T-cell (primary cell): ENCODE data around the gene CNN3. TPM values are rescaled to one million over a fixed set of nuclear protein-coding genes. Genes with fewer than 3 reads are reported as not detected.

Experiments used
- ATAC-seq, 4 experiments: fragments of 200-7000 bp in 3 of 4; fragments of 150-1000 bp in 1 of 4; cut with Tn5 transposase; replicated peaks in 1 of 4; 1 replicate in 3 of 4; 2 replicates in 1 of 4; pipeline ENCODE4 v1.10.0; 2021; ENCODE audit warnings: moderate library complexity in 3 of 4, mild to moderate bottlenecking in 2 of 4, moderate number of reproducible peaks in 1 of 4
- CTCF ChIA-PET, 2 donors: fragments of 300-600 bp; sonication (Branson Sonifier 250); formaldehyde crosslinking; loops; one replicate each; lab custom pipeline; 2022; ENCODE audit warnings: antibody characterized with exemption in 2 of 2; lab: Charles Lee
- POLR2A ChIA-PET, 2 donors: fragments of 300-600 bp; sonication (Branson Sonifier 250); formaldehyde crosslinking; loops; one replicate each; lab custom pipeline; 2022; ENCODE audit warnings: antibody characterized with exemption in 2 of 2; lab: Charles Lee
- DNase-seq, 35 experiments: peaks; one replicate each; pipeline versions ENCODE4 v3.0.0 to v3.0.0-alpha.2; 2013 to 2023
- H3K27ac ChIP-seq: one replicate; pipeline ENCODE4 v1.5.1; 2013; ENCODE audit warnings: low read length
- H3K27me3 ChIP-seq, 2 experiments: replicated peaks in 1 of 2; 1 replicate in 1 of 2; 2 replicates in 1 of 2; pipeline versions ENCODE4 v1.6.1 to v1.7.0; 2013; ENCODE audit warnings: low read length in 1 of 2, mixed read lengths in 1 of 2; ENCODE audit not compliant: control insufficient read depth in 2 of 2, insufficient read depth in 2 of 2; ENCODE audit errors: extremely low read depth in 1 of 2
- H3K36me3 ChIP-seq, 2 donors: 1 replicate in 1 of 2; 2 replicates in 1 of 2; pipeline versions ENCODE4 v1.6.1 to v1.7.0; 2013; ENCODE audit warnings: low read length in 1 of 2; ENCODE audit not compliant: control insufficient read depth in 2 of 2, insufficient read depth in 1 of 2; ENCODE audit errors: extremely low read depth in 1 of 2
- H3K4me1 ChIP-seq, 2 experiments: 1 replicate in 1 of 2; 2 replicates in 1 of 2; pipeline versions ENCODE4 v1.6.1 to v1.7.0; 2013; ENCODE audit warnings: low read length in 2 of 2, mixed read lengths in 1 of 2; ENCODE audit not compliant: insufficient read depth in 2 of 2, control insufficient read depth in 1 of 2; ENCODE audit errors: extremely low read depth in 1 of 2
- H3K4me3 ChIP-seq, 2 donors: 1 replicate in 1 of 2; 2 replicates in 1 of 2; pipeline versions ENCODE4 v1.5.1 to v1.7.0; 2013; ENCODE audit warnings: mild to moderate bottlenecking in 2 of 2, low read length in 1 of 2, moderate library complexity in 1 of 2; ENCODE audit not compliant: control insufficient read depth in 1 of 2; ENCODE audit errors: extremely low read depth in 1 of 2
- H3K9me3 ChIP-seq: 2 replicates; pipeline ENCODE4 v1.7.0; 2013
- H3K27ac Mint-ChIP-seq, 2 donors: one replicate each; pipeline ENCODE4 v1.8.0; 2020 to 2021; ENCODE audit warnings: mild to moderate bottlenecking in 2 of 2, mixed read lengths in 2 of 2
- H3K27me3 Mint-ChIP-seq, 2 donors: one replicate each; pipeline ENCODE4 v1.8.0; 2021 to 2022; ENCODE audit warnings: mixed read lengths in 2 of 2
- H3K36me3 Mint-ChIP-seq: one replicate; pipeline ENCODE4 v1.8.0; 2021; ENCODE audit warnings: mixed read lengths
- H3K4me1 Mint-ChIP-seq, 3 donors: one replicate each; pipeline ENCODE4 v1.8.0; 2020 to 2022; ENCODE audit warnings: mixed read lengths in 3 of 3, mild to moderate bottlenecking in 1 of 3
- H3K4me3 Mint-ChIP-seq, 3 donors: one replicate each; pipeline ENCODE4 v1.8.0; 2020 to 2022; ENCODE audit warnings: mild to moderate bottlenecking in 3 of 3, mixed read lengths in 3 of 3, moderate library complexity in 3 of 3
- H3K9me3 Mint-ChIP-seq, 3 donors: one replicate each; pipeline ENCODE4 v1.8.0; 2020 to 2022; ENCODE audit warnings: mixed read lengths in 3 of 3
- WGBS: methylation state at CpG from one replicate; pipeline ENCODE4 v1.1.5; 2013; ENCODE audit warnings: missing lambda C conversion rate; ENCODE audit not compliant: insufficient coverage; 5-methylcytosine and 5-hydroxymethylcytosine counted together
- total RNA-seq, 35 experiments: library from RNA in 6 of 35; stranded (reverse) in 6 of 35; fragments of 120-200 nt in 1 of 35; gene quantifications; one replicate each; pipeline versions ENCODE4 v1.2.1 to v1.2.4 and lab custom pipeline; 2013 to 2026

CNN3 gene
- total RNA-seq, 5 donors from 2014 or later (not counting 1 experiment from before 2014, with no cell fraction given): 2.0 to 7.3 (median 5.0) TPM

GRCh38 chr1:94958081-94958480, 31.2 kb upstream of the CNN3 start:
- no peak overlapping the region for H3K27ac Mint-ChIP-seq
- no peaks in the 10 kb centered on the region for H3K9me3 Mint-ChIP-seq
- Histone ChIP-seq H3K4me1 (peaks cover 2 to 8% of the 10 kb centered on the region in 2 experiments), H3K9me3 (no peaks in the 10 kb centered on the region), H3K36me3 (no peaks in the 10 kb centered on the region), H3K27me3 (no peaks in the 10 kb centered on the region), H3K27ac (no peak overlapping the region), H3K4me3 (no peak overlapping the region)
- peaks cover 9 to 14% (median 13%) of the 10 kb centered on the region in 3 donors for H3K4me1 Mint-ChIP-seq
- no peak overlapping the region for H3K4me3 Mint-ChIP-seq
- CTCF ChIA-PET: no interaction called here
- no peaks in the 10 kb centered on the region for H3K36me3 Mint-ChIP-seq
- no CpG with 5 or more reads among the region's 1 CpG for WGBS
- DNase-seq: no peak
- ATAC-seq: no peak
- no peaks in the 10 kb centered on the region for H3K27me3 Mint-ChIP-seq
- POLR2A ChIA-PET: no interaction called here

DNA sequence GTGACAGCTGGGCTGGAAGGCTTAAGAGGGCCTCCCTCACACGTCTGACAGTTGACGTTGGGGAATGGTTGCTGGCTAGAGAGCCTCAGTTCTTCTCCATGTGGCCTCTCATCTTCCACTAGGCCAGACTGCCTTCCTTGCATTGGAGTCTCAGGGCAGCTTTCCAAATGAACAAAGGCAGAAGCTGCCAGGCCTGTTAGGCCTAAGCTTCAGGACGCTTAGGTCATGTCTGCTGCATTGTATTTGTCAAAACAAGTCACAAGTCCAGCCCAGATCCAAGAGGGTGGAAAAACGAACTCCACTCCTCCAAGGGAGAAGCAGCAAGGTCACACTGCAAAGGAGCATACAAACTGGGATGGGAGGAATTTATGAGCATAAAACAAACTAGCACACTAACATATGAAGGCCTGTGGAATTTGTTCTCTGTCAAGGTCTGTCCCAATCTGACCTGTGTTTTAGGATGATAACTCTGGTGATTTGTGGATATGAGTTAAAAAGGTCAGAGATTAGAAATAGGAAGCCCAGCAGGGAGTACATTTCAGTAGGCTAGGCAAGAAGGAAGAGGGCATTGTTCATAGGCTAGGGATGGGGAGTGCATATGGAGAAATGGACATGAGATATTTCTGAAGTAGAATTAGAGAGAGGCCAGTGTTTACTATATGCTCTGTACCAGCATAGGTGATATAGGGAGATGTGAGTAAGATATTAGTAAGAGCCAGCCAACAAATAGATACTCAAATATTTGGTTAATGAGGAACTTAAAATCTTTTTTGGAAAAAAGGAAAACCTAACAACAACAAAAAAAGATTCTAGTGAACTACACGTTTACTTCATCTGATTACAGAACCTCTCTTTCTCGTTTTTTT, 29.1 kb upstream of the CNN3 start:
- POLR2A ChIA-PET: no interaction called here
- WGBS: 78% methylated on average over 3 of the region's 6 CpGs
- Histone ChIP-seq H3K27me3 (no peaks in the 10 kb centered on the region), H3K27ac (no peak overlapping the region), H3K9me3 (no peaks in the 10 kb centered on the region), H3K36me3 (no peaks in the 10 kb centered on the region), H3K4me1 (no peaks in the 10 kb centered on the region), H3K4me3 (no peak overlapping the region)
- H3K4me1 Mint-ChIP-seq: no peaks in the 10 kb centered on the region
- H3K27ac Mint-ChIP-seq: no peak overlapping the region
- no peak for ATAC-seq
- no peak overlapping the region for H3K4me3 Mint-ChIP-seq
- CTCF ChIA-PET: no interaction called here
- DNase-seq: no peak
- no peaks in the 10 kb centered on the region for H3K9me3 Mint-ChIP-seq
- no peaks in the 10 kb centered on the region for H3K27me3 Mint-ChIP-seq
- H3K36me3 Mint-ChIP-seq: no peaks in the 10 kb centered on the region

- Histone ChIP-seq H3K36me3 (no peaks in the 10 kb centered on the region), H3K27ac (no peak overlapping the region), H3K27me3 (no peaks in the 10 kb centered on the region), H3K9me3 (no peaks in the 10 kb centered on the region), H3K4me1 (no peaks in the 10 kb centered on the region), H3K4me3 (no peak overlapping the region)
- ChIA-PET CTCF (no interaction called here), POLR2A (interaction anchor here in 1 of 2 donors (0.5 kb wide), 1 partner anchor 44 kb away, joined by 4 read pairs; no protein-coding TSS in a partner anchor)
- 97% methylated on average over 6 of the region's 9 CpGs for WGBS
- no peak overlapping the region for H3K4me3 Mint-ChIP-seq
- H3K27me3 Mint-ChIP-seq: no peaks in the 10 kb centered on the region
- H3K9me3 Mint-ChIP-seq: no peaks in the 10 kb centered on the region
- DNase-seq (no peak), ATAC-seq (no peak)
- no peaks in the 10 kb centered on the region for H3K4me1 Mint-ChIP-seq
- no peak overlapping the region for H3K27ac Mint-ChIP-seq
- H3K36me3 Mint-ChIP-seq: no peaks in the 10 kb centered on the region
Measured at GRCh38 chr1:94954263-94955220, 27.6 kb upstream of the CNN3 start.

GRCh38 chr1:94953746-94954145, 26.8 kb upstream of the CNN3 start:
- H3K4me1 ChIP-seq: no peaks in the 10 kb centered on the region
- Mint-ChIP-seq H3K4me3 (no peak overlapping the region), H3K27ac (no peak overlapping the region), H3K4me1 (no peaks in the 10 kb centered on the region), H3K9me3 (no peaks in the 10 kb centered on the region), H3K36me3 (no peaks in the 10 kb centered on the region), H3K27me3 (no peaks in the 10 kb centered on the region)
- ChIA-PET CTCF (no interaction called here), POLR2A (interaction anchor here in 1 of 2 donors (0.5 kb wide), 1 partner anchor 45 kb away, joined by 4 read pairs; no protein-coding TSS in a partner anchor)
- no peak overlapping the region for H3K4me3 ChIP-seq
- ATAC-seq (no peak), DNase-seq (no peak)
- H3K27ac ChIP-seq: no peak overlapping the region
- no peaks in the 10 kb centered on the region for H3K9me3 ChIP-seq
- H3K36me3 ChIP-seq: no peaks in the 10 kb centered on the region
- H3K27me3 ChIP-seq: no peaks in the 10 kb centered on the region
- WGBS: 91% methylated on average over 4 of the region's 6 CpGs

DNA sequence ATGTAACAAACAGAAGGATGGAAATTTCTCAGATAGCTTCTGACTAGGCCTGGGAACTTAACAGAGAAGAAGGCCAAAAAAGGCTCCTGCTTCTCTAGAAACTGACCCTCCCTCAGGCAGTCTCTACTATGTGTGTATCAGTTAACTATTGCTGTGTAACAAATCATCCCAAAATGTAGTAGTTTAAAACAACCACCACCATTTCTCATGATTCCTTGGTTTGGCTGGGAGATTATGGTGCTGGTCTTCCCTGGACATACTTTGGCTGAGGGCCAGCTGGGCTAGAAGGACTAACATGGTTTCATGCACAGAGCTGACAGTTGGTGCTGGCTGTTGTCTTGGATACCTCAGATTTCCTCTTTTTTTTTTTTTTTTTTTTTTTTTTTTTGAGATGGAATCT, 26.2 kb upstream of the CNN3 start:
- no peaks in the 10 kb centered on the region for H3K4me1 Mint-ChIP-seq
- ATAC-seq: no peak
- no peaks in the 10 kb centered on the region for H3K36me3 Mint-ChIP-seq

GRCh38 chr1:94952539-94952938, 25.6 kb upstream of the CNN3 start:
- POLR2A ChIA-PET: no interaction called here
- Histone ChIP-seq H3K9me3 (no peaks in the 10 kb centered on the region), H3K27me3 (no peaks in the 10 kb centered on the region), H3K4me3 (no peak overlapping the region), H3K36me3 (no peaks in the 10 kb centered on the region), H3K4me1 (no peaks in the 10 kb centered on the region), H3K27ac (no peak overlapping the region)
- H3K4me1 Mint-ChIP-seq: no peaks in the 10 kb centered on the region
- H3K36me3 Mint-ChIP-seq: no peaks in the 10 kb centered on the region
- ATAC-seq: no peak
- H3K27me3 Mint-ChIP-seq: no peaks in the 10 kb centered on the region
- DNase-seq: no peak
- CTCF ChIA-PET: no interaction called here
- 89% methylated on average over 3 of the region's 5 CpGs for WGBS
- no peak overlapping the region for H3K27ac Mint-ChIP-seq
- no peaks in the 10 kb centered on the region for H3K9me3 Mint-ChIP-seq
- no peak overlapping the region for H3K4me3 Mint-ChIP-seq

More for the DNA sequence above, 26.2 kb upstream of the CNN3 start:
- no peaks in the 10 kb centered on the region for H3K9me3 ChIP-seq
- ChIA-PET CTCF (no interaction called here), POLR2A (no interaction called here)
- no peak overlapping the region for H3K4me3 ChIP-seq
- Mint-ChIP-seq H3K4me3 (no peak overlapping the region), H3K27me3 (no peaks in the 10 kb centered on the region), H3K9me3 (no peaks in the 10 kb centered on the region), H3K27ac (no peak overlapping the region)
- DNase-seq: no peak
- no peaks in the 10 kb centered on the region for H3K4me1 ChIP-seq
- H3K27me3 ChIP-seq: no peaks in the 10 kb centered on the region
- no peak overlapping the region for H3K27ac ChIP-seq
- H3K36me3 ChIP-seq: no peaks in the 10 kb centered on the region
